Measurements from ENCODE around the gene ZCRB1.

The ZCRB1 gene

DNA sequence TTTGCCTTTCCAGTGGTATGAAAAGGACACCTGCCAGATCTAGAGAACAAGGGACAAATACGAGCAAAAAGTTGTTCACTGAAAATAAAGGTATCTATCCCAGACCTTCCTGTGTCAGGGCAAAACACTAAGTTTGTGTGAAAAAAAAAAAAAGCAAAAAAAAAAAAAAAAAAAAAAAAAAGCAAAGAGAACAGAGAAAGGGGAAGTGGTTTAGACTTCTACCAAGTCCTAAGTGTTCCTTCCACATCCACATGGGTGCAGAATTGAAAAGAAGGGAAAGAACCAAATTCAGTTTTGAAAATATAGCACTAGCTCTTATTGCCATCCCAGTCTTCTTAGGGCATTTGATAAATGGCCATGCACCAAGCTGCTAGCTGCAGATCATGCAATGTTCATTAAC, 41.7 kb downstream of the ZCRB1 start:
- Histone ChIP-seq H2BK15ac (replicated peaks; ENCODE audit: low read depth) (no peak overlapping the region), H3K4me2 (ENCODE audit: low read length) (no peak overlapping the region), H3K4ac (ENCODE audit: low read depth, low read length) (no peak overlapping the region), H3K79me2 (ENCODE audit: control insufficient read depth, insufficient read depth, low read length) (no peaks in the 10 kb centered on the region), H2AK5ac (ENCODE audit: low read length) (no peak overlapping the region), H4K5ac (ENCODE audit: low read length) (no peak overlapping the region), H3K27me3 (ENCODE audit: insufficient read depth, low read length, poor library complexity) (no peaks in the 10 kb centered on the region), H3K4me1 (ENCODE audit: control insufficient read depth, low read depth, low read length) (no peaks in the 10 kb centered on the region), H3K4me3 (ENCODE audit: low read length) (no peak overlapping the region), H3K9ac (ENCODE audit: low read length) (no peak overlapping the region), H3K36me3 (ENCODE audit: control insufficient read depth, insufficient read depth, low read length) (no peaks in the 10 kb centered on the region), H3K79me1 (ENCODE audit: low read length) (no peaks in the 10 kb centered on the region), H3K56ac (ENCODE audit: low read length) (no peak overlapping the region), H3K18ac (ENCODE audit: low read length) (no peak overlapping the region), H2BK5ac (ENCODE audit: low read length) (no peak overlapping the region), H3K23ac (ENCODE audit: low read length) (no peak overlapping the region), H3K27ac (ENCODE audit: low read depth, low read length) (no peak overlapping the region), H2BK120ac (ENCODE audit: low read depth, low read length) (no peak overlapping the region), H4K8ac (ENCODE audit: low read depth, low read length) (no peak overlapping the region)
- no peak for DNase-seq
- WGBS (ENCODE audit: extremely low coverage, insufficient coverage, low lambda C conversion rate): no CpG with 5 or more reads among the region's 1 CpG

GRCh38 chr12:42283739-42284138, 42.2 kb downstream of the ZCRB1 start:
- no peak overlapping the region for H3K4me2 ChIP-seq (ENCODE audit: low read length)
- no peaks in the 10 kb centered on the region for H3K4me1 ChIP-seq (ENCODE audit: control insufficient read depth, low read depth, low read length)
- H3K79me1 ChIP-seq (ENCODE audit: low read length): no peaks in the 10 kb centered on the region
- H4K5ac ChIP-seq (ENCODE audit: low read length): no peak overlapping the region
- no peak overlapping the region for H3K23ac ChIP-seq (ENCODE audit: low read length)
- no peaks in the 10 kb centered on the region for H3K79me2 ChIP-seq (ENCODE audit: control insufficient read depth, insufficient read depth, low read length)
- H3K36me3 ChIP-seq (ENCODE audit: control insufficient read depth, insufficient read depth, low read length): no peaks in the 10 kb centered on the region
- no peak overlapping the region for H4K8ac ChIP-seq (ENCODE audit: low read depth, low read length)
- H3K27me3 ChIP-seq (ENCODE audit: insufficient read depth, low read length, poor library complexity): no peaks in the 10 kb centered on the region
- H3K4ac ChIP-seq (ENCODE audit: low read depth, low read length): no peak overlapping the region
- H2BK5ac ChIP-seq (ENCODE audit: low read length): no peak overlapping the region
- H2AK5ac ChIP-seq (ENCODE audit: low read length): no peak overlapping the region
- H3K4me3 ChIP-seq (ENCODE audit: low read length): no peak overlapping the region
- H3K18ac ChIP-seq (ENCODE audit: low read length): no peak overlapping the region
- H3K56ac ChIP-seq (ENCODE audit: low read length): no peak overlapping the region
- no peak overlapping the region for H3K9ac ChIP-seq (ENCODE audit: low read length)
- no peak overlapping the region for H2BK15ac ChIP-seq (replicated peaks; ENCODE audit: low read depth)
- no peak for DNase-seq
- H3K27ac ChIP-seq (ENCODE audit: low read depth, low read length): no peak overlapping the region
- no peak overlapping the region for H2BK120ac ChIP-seq (ENCODE audit: low read depth, low read length)

DNA sequence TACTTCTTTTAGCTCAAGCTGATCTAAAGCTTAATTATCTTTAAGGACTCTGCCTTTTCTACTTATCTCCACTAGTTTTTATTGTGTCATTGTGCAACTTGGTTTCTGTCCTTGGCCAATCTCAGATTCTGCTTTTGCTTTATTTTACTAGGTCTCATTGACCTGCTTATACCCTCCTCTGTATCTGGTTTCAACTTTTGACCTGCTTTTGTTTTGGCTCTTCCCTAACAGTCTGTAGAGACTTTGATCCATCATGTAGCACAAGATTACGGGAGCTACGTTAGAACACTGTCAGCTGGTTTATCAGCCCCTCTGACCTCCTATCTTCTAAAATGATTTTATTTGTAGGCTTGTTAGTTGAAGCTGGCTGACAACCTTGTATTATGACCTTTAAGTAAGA, 43.6 kb downstream of the ZCRB1 start:
- H2BK5ac ChIP-seq (ENCODE audit: low read length): no peak overlapping the region
- no peaks in the 10 kb centered on the region for H3K79me2 ChIP-seq (ENCODE audit: control insufficient read depth, insufficient read depth, low read length)
- H4K8ac ChIP-seq (ENCODE audit: low read depth, low read length): no peak overlapping the region
- no peaks in the 10 kb centered on the region for H3K4me1 ChIP-seq (ENCODE audit: control insufficient read depth, low read depth, low read length)
- H3K27me3 ChIP-seq (ENCODE audit: insufficient read depth, low read length, poor library complexity): no peaks in the 10 kb centered on the region
- H3K4me3 ChIP-seq (ENCODE audit: low read length): no peak overlapping the region
- H2BK120ac ChIP-seq (ENCODE audit: low read depth, low read length): no peak overlapping the region
- no peak overlapping the region for H3K9ac ChIP-seq (ENCODE audit: low read length)
- H3K18ac ChIP-seq (ENCODE audit: low read length): no peak overlapping the region
- no peak overlapping the region for H3K4ac ChIP-seq (ENCODE audit: low read depth, low read length)
- H2BK15ac ChIP-seq (replicated peaks; ENCODE audit: low read depth): no peak overlapping the region
- H3K56ac ChIP-seq (ENCODE audit: low read length): no peak overlapping the region
- H3K4me2 ChIP-seq (ENCODE audit: low read length): no peak overlapping the region
- no peaks in the 10 kb centered on the region for H3K79me1 ChIP-seq (ENCODE audit: low read length)
- no peak overlapping the region for H3K27ac ChIP-seq (ENCODE audit: low read depth, low read length)
- no peak overlapping the region for H3K23ac ChIP-seq (ENCODE audit: low read length)
- no CpG with 5 or more reads among the region's 2 CpGs for WGBS (ENCODE audit: extremely low coverage, insufficient coverage, low lambda C conversion rate)
- no peak overlapping the region for H4K5ac ChIP-seq (ENCODE audit: low read length)
- no peaks in the 10 kb centered on the region for H3K36me3 ChIP-seq (ENCODE audit: control insufficient read depth, insufficient read depth, low read length)
- H2AK5ac ChIP-seq (ENCODE audit: low read length): no peak overlapping the region
- no peak for DNase-seq

- Histone ChIP-seq H3K18ac (ENCODE audit: low read length) (no peak overlapping the region), H3K23ac (ENCODE audit: low read length) (no peak overlapping the region), H2AK5ac (ENCODE audit: low read length) (no peak overlapping the region), H3K4me2 (ENCODE audit: low read length) (no peak overlapping the region), H3K4ac (ENCODE audit: low read depth, low read length) (no peak overlapping the region), H3K79me1 (ENCODE audit: low read length) (no peaks in the 10 kb centered on the region), H3K79me2 (ENCODE audit: control insufficient read depth, insufficient read depth, low read length) (no peaks in the 10 kb centered on the region), H3K36me3 (ENCODE audit: control insufficient read depth, insufficient read depth, low read length) (no peaks in the 10 kb centered on the region), H3K4me1 (ENCODE audit: control insufficient read depth, low read depth, low read length) (no peaks in the 10 kb centered on the region), H2BK120ac (ENCODE audit: low read depth, low read length) (no peak overlapping the region), H3K27me3 (ENCODE audit: insufficient read depth, low read length, poor library complexity) (no peaks in the 10 kb centered on the region), H3K9ac (ENCODE audit: low read length) (no peak overlapping the region), H2BK15ac (replicated peaks; ENCODE audit: low read depth) (no peak overlapping the region), H3K27ac (ENCODE audit: low read depth, low read length) (no peak overlapping the region), H4K5ac (ENCODE audit: low read length) (no peak overlapping the region), H4K8ac (ENCODE audit: low read depth, low read length) (no peak overlapping the region), H3K4me3 (ENCODE audit: low read length) (no peak overlapping the region), H2BK5ac (ENCODE audit: low read length) (no peak overlapping the region), H3K56ac (ENCODE audit: low read length) (no peak overlapping the region)
- no CpG with 5 or more reads among the region's 3 CpGs for WGBS (ENCODE audit: extremely low coverage, insufficient coverage, low lambda C conversion rate)
- DNase-seq: no peak
Observed at GRCh38 chr12:42281844-42282243, 44.0 kb downstream of the ZCRB1 start.

GRCh38 chr12:42281278-42281677, 44.6 kb downstream of the ZCRB1 start:
- no peak overlapping the region for H2AK5ac ChIP-seq (ENCODE audit: low read length)
- no peak overlapping the region for H2BK120ac ChIP-seq (ENCODE audit: low read depth, low read length)
- H3K23ac ChIP-seq (ENCODE audit: low read length): no peak overlapping the region
- H4K8ac ChIP-seq (ENCODE audit: low read depth, low read length): no peak overlapping the region
- H3K27ac ChIP-seq (ENCODE audit: low read depth, low read length): no peak overlapping the region
- H3K9ac ChIP-seq (ENCODE audit: low read length): no peak overlapping the region
- no peak overlapping the region for H3K4ac ChIP-seq (ENCODE audit: low read depth, low read length)
- no peaks in the 10 kb centered on the region for H3K27me3 ChIP-seq (ENCODE audit: insufficient read depth, low read length, poor library complexity)
- H2BK15ac ChIP-seq (replicated peaks; ENCODE audit: low read depth): no peak overlapping the region
- H3K36me3 ChIP-seq (ENCODE audit: control insufficient read depth, insufficient read depth, low read length): no peaks in the 10 kb centered on the region
- H4K5ac ChIP-seq (ENCODE audit: low read length): no peak overlapping the region
- peak; percentile 7 for DNase-seq
- H3K79me1 ChIP-seq (ENCODE audit: low read length): no peaks in the 10 kb centered on the region
- H2BK5ac ChIP-seq (ENCODE audit: low read length): no peak overlapping the region
- WGBS (ENCODE audit: extremely low coverage, insufficient coverage, low lambda C conversion rate): no CpG with 5 or more reads among the region's 3 CpGs
- no peak overlapping the region for H3K4me3 ChIP-seq (ENCODE audit: low read length)
- no peaks in the 10 kb centered on the region for H3K4me1 ChIP-seq (ENCODE audit: control insufficient read depth, low read depth, low read length)
- H3K79me2 ChIP-seq (ENCODE audit: control insufficient read depth, insufficient read depth, low read length): no peaks in the 10 kb centered on the region
- H3K18ac ChIP-seq (ENCODE audit: low read length): no peak overlapping the region
- no peak overlapping the region for H3K4me2 ChIP-seq (ENCODE audit: low read length)
- H3K56ac ChIP-seq (ENCODE audit: low read length): no peak overlapping the region

- H2AK5ac ChIP-seq (ENCODE audit: low read length): no peak overlapping the region
- no peak overlapping the region for H2BK15ac ChIP-seq (replicated peaks; ENCODE audit: low read depth)
- H3K4me1 ChIP-seq (ENCODE audit: control insufficient read depth, low read depth, low read length): no peaks in the 10 kb centered on the region
- no peak overlapping the region for H3K4ac ChIP-seq (ENCODE audit: low read depth, low read length)
- no peaks in the 10 kb centered on the region for H3K27me3 ChIP-seq (ENCODE audit: insufficient read depth, low read length, poor library complexity)
- H3K79me2 ChIP-seq (ENCODE audit: control insufficient read depth, insufficient read depth, low read length): no peaks in the 10 kb centered on the region
- no peak overlapping the region for H3K9ac ChIP-seq (ENCODE audit: low read length)
- no peak overlapping the region for H3K27ac ChIP-seq (ENCODE audit: low read depth, low read length)
- H3K56ac ChIP-seq (ENCODE audit: low read length): no peak overlapping the region
- H2BK120ac ChIP-seq (ENCODE audit: low read depth, low read length): no peak overlapping the region
- no peak overlapping the region for H3K23ac ChIP-seq (ENCODE audit: low read length)
- H4K8ac ChIP-seq (ENCODE audit: low read depth, low read length): no peak overlapping the region
- H3K18ac ChIP-seq (ENCODE audit: low read length): no peak overlapping the region
- H4K5ac ChIP-seq (ENCODE audit: low read length): no peak overlapping the region
- H3K79me1 ChIP-seq (ENCODE audit: low read length): no peaks in the 10 kb centered on the region
- no peak overlapping the region for H3K4me3 ChIP-seq (ENCODE audit: low read length)
- no peak overlapping the region for H2BK5ac ChIP-seq (ENCODE audit: low read length)
- DNase-seq: no peak
- H3K36me3 ChIP-seq (ENCODE audit: control insufficient read depth, insufficient read depth, low read length): no peaks in the 10 kb centered on the region
- no peak overlapping the region for H3K4me2 ChIP-seq (ENCODE audit: low read length)
Observed at GRCh38 chr12:42278128-42278510, 47.8 kb downstream of the ZCRB1 start.

All from mesendoderm (in vitro differentiated cells).